Pulmonary artery endothelial cell (primary cell): ENCODE data around the gene B3GALT4. TPM values are rescaled to one million over a fixed set of nuclear protein-coding genes. Genes with fewer than 3 reads are reported as not detected.
"Not testable (repeated sequence)": the region's sequence is repeated elsewhere in the genome, so short reads cannot be mapped to it uniquely, and the experiment has no call there.

Experiments used
- DNase-seq: peaks from one replicate; pipeline ENCODE4 v3.0.0-alpha.2; 2011; ENCODE audit warnings: low read depth, low spot score
- total RNA-seq: library from RNA; depleted of rRNA; stranded (reverse); fragments of >200 nt; gene quantifications from 2 replicates; pipeline ENCODE4 v1.2.3, GENCODE V29; 2014

Gene B3GALT4
- total RNA-seq, 1 donor from 2014 or later, result 2.8 TPM

DNA sequence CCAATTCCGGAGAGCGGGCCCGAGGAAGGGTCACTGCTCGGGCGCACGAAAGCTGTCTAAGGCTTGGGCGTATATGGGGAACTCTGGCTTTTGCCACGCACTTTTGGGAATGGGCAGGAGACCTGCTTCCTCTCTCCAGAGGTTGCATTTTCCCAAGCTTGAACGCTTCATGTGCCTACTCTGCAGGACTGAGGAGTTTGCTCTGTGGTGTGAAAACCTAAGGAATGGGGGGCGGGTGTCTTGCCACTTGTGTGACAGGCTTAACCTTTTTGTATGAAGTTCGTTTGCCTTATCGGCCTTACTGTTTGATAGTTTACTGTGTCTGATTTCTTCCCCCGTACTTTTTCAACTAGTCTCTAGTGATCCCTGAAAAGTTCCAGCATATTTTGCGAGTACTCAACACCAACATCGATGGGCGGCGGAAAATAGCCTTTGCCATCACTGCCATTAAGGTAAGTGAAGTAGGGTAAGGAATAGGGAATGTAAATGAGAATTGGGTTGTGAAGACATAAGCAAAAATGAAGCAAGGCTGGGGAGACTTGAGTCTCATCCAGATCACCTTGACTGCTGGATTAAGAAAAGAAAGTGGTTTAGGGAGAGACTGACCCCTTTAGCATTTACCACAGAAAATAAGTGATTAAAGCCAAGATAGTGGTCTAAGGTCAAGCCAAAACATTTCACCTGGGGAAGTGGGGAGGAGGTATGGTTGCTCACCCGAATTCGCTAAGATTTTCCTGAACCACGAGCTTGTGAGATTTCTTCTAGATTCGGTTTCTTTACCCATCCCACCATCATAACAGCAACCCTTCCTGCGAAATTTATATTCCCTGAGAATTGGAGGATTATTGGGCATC, 4.4 kb upstream of the B3GALT4 start:
- DNase-seq, result no peak

DNA sequence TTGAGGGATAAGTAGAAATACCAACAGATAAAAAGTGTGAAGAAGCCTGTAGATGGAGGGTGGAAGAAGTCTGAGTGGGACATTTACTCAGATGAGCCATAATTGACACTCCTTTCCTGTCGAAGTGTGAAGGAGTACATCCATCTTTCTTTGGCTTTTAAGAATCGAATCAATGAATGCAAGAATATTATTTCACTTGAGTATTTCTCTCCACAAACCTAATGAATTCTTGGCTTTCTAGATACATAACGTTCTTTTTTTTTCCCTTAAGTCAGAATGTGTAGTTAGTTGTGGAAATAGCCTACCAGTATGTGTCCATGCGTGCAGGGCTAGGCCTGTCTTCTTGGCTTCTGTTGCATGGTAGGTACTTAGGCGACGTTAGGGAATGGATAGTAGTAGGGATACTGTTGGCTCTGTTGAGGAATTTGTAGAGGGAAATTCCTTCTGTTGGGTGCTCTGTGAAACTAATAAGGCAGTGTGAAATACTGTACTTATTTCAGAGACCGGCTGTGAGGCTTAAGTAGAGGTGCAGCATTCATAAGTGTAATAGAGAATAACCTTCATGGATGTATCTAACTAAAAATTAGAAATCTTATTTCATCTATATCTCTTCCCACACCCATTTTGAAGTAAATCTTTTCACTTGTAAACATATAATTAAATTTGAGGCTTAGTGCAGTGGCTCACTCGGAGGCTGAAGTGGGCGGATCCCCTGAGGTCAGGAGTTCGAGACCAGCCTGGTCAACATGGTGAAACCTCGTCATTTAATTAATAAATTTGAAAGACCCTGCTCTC, 3.6 kb upstream of the B3GALT4 start:
- no peak for DNase-seq

DNA sequence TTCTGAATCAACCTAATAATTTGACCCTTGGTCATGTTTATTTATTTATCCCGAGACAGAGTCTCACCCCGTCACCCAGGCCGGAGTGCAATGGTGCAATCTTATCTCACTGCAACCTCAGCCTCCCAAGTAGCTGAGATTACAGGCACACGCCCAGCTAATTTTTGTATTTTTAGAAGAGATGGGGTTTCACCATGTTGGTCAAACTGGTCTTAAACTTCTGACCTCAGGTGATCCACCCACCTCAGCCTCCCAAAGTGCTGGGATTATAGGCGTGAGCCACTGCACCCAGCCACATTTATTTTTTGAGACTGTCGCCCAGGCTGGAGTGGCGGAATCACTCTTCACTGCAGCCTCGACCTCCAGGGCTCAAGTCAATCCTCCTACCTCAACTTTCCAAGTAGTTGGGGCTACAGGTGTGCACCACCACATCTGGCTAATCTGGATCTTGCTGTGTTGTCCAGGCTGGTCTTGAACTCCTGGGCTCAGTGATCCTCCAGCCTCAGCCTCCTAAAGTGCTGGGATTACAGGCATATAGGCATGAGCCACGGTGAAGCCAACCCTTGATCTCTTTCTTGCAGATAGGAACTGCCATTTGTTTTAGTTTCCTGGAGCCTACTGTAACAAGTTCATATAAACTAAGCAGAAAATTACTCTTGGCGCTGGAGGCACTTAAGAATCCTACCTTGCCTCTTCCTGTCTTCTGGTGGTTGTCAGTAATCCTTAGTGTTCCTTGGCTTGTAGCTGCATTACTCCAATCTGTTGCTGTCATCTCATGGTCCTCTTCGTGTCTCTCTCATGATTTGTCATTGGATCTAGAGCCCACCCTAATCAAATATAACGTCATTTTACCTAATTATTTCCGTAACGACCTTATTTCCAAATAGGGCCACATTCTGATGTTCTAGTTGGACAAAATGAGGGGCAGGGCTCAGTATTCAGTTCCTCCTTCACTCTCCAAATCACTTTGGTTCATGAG, 2.7 kb upstream of the B3GALT4 start:
- DNase-seq, result no peak

DNA sequence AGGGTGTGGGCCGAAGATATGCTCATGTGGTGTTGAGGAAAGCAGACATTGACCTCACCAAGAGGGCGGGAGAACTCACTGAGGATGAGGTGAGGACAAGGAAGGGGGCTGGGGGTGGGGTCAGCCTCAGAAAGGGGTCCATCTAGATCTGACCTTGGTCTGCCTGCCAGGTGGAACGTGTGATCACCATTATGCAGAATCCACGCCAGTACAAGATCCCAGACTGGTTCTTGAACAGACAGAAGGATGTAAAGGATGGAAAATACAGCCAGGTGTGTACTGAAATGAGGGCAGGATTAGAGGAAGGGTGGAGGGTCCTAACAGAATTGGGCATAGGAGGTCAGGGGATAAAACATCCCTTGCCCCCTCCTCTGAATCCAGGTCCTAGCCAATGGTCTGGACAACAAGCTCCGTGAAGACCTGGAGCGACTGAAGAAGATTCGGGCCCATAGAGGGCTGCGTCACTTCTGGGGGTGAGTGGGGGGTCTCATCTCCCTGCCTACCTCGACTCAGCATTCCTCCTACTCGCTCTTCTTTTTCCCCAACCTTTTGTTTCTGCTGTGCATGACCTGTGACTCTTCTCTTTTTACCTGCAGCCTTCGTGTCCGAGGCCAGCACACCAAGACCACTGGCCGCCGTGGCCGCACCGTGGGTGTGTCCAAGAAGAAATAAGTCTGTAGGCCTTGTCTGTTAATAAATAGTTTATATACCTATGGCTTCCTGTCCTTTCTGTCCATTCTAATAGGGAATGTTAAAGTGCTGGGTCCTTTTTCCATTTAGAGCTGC, 935 bp upstream of the B3GALT4 start:
- DNase-seq, result not testable (repeated sequence)

DNA sequence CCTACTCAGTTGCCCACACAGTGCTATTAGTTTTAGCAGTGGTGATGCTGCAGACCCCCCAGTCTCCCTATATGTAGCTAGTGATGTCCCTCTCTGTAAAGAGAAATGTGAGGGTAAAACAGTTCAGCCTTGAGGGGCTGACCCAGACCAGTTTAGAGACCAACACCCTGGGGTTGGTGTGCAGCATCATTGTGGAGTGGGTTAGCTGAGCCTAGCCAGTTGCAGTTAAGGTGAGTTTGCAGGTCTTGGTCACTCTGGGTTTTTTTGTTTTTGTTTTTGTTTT, 401 bp upstream of the B3GALT4 start:
- DNase-seq, result no peak

DNA sequence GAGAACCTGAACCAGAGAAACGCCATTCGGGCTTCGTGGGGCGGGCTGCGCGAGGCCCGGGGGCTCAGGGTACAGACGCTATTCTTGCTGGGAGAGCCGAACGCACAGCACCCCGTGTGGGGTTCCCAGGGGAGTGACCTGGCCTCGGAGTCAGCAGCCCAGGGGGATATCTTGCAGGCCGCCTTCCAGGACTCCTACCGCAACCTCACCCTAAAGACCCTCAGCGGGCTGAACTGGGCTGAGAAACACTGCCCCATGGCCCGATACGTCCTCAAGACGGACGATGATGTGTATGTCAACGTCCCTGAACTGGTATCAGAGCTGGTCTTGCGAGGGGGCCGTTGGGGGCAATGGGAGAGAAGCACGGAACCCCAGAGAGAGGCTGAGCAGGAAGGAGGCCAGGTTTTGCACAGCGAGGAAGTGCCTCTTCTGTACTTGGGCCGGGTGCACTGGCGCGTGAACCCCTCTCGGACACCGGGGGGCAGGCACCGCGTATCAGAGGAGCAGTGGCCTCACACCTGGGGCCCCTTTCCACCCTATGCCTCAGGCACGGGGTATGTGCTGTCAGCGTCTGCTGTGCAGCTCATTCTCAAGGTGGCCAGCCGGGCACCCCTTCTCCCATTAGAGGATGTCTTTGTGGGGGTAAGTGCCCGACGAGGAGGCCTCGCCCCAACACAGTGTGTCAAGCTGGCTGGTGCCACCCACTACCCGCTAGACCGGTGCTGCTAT, 904 bp downstream of the B3GALT4 start:
- no peak for DNase-seq

DNA sequence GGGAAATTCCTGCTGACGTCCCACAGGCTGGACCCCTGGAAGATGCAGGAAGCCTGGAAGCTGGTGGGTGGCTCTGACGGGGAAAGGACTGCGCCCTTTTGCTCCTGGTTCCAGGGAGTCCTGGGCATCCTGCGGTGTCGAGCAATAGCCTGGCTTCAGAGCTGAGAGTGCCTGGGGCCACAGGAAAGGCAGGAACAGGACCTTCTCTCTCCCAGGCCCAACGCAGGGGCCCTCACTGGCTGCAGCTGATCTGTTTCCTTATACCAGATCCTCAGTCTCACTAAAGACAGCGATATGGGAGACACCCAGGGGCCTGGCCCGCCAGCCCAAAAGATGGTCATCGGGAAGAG, 1.4 kb downstream of the B3GALT4 start:
- DNase-seq, result no peak

DNA sequence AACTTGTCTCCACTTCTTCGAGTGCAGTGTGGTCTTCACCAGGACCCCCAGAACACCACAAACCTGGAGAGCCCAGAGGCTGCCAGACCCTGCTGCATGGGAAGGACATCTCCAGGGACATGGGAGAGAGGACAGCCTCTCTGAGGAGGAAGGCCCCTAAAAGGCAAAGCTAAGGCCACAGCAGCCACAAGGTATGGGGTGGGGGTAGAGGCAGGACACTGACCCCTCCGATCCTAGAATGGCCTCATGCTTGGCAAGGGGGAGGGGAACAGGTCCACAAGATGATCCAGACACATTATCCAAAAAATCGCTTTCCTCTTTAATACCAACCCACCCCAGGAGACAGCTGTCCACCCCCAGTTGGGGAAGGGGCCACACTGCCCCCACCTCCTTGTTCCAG, 1.9 kb downstream of the B3GALT4 start:
- no peak for DNase-seq

DNA sequence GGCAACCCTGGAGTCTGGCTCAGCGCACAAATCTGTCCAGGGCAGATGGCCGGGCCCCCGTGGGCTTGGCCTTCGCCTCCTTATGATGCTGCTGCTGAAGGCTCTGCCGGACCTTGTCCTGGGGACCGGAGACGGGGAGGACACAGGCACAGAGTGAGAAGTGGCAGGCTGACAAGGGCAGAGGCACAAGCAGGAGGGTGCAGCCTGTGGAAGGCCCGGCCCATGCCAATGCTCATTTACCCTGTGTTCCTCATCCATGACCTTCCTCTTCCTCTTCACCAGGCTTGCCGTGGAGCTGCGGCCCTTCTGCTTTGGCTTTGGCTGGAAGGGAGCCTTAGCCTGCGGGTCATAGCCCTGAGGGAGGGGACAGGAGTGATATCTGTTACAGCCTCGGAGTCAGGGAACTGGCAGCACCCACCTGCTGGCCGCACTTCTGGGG, 2.4 kb downstream of the B3GALT4 start:
- DNase-seq, result no peak

DNA sequence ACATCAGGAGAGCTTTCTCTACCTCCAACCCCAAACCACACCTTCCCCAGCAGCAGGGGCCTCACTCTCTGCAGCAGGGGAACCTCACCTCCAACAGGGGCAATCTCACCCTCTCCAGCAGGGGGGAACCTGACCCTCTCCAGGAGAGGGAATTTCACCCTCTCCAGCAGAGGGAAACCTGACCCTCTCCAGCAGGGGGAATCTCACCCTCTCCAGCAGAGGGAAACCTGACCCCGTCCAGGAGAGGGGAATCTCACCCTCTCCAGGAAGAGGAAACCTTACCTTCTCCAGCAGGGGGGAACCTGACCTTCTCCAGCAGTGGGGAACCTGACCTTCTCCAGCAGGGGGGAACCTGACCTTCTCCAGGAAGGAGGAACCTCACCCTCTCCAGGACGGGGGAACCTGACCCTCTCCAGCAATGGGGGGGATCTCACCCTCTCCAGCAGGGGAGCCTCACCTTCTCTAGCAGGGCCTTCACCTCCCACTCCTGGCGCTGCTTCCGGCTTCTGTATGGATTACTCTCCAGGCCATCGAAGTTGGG, 3.1 kb downstream of the B3GALT4 start:
- no peak for DNase-seq

DNA sequence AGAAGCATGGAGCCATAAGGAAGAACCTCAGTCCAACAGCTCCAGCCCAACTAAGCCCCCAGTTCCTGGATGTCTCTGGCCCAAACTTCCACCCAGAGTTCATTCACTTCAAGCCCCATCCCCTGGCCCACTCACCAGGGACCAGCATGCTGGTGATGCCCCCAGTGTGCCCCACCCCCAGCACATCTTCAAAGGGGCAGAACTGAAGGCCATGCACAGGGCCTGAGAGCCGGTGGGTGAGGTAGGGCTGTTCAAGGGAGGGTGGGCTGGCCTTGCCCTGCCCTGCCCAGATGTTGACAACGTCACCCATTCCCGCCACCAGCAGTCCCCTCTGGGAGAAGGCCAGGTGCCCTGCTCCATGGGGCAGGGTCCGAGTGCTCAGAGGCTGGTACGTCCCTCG, 3.6 kb downstream of the B3GALT4 start:
- no peak for DNase-seq

DNA sequence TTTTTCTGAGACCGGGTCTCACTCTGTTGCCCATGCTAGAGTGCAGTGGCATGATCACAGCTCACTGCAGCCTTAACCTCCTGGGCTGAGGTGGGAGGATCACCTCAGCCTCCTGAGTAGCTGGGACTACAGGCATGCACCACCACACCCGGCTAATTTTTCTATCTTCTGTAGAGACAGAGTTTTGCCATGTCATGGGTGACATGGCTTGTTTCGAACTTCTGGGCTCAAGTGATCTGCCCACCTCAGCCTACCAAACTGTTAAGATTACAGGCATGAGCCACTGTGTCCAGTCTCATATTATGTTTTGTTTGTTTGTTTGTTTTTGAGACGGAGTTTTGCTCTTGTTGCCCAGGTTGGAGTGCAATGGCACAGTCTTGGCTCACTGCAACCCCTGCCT, 8.3 kb downstream of the B3GALT4 start:
- DNase-seq, result not testable (repeated sequence)

DNA sequence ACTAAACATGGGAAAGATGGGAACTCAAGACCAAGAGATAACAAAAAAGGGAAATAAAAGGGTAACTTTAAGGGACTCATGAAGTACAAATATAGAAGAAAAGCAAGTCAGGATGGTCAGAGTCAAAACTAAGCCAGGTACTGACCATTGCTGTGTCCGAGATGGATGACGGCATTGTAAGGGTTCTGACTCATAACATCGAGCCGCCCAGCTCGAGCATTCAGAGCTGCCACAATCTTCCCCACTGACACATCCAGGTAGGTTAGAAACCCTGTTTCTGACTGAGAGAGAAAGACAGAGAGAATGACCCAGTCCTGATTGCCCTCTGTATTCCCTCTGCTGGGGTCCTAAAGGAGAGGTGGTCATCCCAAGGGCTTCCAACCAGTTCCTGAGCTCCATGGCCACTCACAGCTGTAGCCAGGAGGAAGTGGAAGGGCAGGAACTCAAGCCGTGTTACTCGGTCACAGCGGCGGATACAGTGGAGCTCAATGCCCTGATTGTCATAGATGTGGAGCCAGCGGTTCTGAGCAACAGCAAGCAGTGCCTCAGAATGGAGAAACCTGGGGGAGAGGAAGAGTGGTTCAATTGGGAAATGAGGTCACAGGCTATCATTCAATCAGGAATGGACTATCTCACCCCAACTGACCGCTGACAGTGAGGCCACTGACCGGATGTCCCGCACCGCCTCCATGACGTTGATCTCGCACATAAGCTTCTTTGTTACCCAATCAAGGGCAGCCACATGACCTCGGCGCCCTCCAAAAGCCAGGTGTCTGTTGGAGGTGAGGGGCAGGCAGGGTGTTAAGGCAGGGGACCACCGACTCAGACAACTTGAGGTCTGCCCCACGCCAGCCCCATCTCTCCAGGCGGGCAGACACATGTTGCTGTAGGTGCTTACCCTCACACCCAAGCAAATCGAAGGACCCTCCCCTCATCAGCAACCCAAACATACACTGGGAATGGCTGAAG, 10.3 kb downstream of the B3GALT4 start:
- DNase-seq, result no peak

DNA sequence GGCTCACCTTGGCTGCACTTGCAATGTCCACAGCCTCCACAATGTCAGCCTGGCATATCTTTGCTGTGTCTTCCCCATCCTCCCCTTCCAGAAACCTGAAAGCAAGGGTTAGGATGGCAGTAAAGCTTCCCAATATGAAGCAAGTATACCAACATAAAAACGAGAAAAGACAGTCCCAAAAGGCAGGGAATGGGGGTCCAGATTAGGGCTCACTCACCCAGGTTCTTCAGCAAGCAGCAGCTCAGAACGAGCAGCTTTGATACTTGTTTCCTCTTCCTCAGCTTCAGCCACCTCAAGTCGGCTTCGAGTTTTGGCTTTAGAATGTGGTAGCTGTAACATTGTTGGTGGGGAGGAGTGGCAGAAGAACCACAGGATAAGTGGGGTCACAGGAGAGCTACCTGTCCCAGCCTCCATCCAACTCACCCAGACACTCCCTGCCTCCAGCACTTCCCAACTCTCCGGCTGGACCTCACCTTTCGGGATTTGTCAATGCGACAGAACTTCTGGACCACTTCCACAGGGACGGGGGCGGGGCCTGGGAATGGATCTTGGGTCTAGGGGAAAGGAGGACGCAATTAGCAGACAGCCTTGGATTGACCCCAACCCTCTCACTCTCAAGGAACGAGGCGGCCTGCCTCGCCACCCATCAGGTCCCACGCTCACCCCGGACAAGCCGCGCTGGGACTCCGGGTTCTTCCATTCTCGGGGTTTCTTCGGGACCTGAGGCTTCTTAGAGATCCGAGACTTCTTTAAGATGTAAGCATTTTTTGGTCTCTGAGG, 11.4 kb downstream of the B3GALT4 start:
- no peak for DNase-seq

DNA sequence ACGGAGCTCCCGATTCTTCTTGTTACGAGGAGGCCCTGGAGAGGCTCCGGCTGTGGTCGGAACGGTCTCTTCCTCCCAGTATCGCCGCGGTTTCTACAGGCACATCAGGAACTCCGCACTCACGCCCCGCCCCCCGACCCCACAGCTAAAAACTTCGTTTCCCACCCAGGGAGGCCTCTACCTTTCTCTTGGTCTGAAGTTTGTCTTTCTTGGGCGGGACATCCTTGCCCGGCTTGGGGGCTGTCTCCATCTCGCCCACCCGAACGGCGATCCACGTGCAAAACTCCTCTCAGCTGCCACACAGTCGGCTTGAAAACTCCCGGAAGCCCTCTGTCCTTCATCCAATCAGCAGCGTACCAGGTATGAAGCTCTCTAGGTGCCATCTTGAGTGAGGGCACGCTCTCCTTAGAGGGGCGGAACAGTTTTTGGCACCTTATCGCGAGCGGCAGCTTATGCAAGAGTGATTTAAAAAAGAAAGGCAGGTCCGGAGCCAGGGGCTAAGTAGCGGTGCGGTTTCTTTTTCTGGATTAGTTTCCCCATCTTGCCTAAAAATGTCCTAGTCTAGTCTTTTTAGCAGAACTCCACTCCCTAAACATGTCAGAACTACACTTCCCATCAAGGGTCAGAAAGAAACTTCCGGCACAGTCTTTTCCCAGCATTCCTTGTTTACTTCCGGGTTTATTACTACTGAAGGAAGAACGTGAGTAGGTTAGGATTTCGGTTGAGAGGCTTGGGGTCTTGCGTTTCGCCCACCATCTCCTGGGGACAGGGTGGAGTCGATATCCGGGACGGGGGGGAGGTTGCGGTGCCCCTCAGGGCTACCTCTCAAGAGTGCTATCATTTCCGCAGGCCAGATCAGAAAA, 12.2 kb downstream of the B3GALT4 start, which contains the start of the genes PFDN6 and WDR46:
Gene PFDN6 (plus strand): TSS at position 681 of the 863 bp plus-strand sequence. CDS start 256 bp downstream, outside the sequence.
Gene WDR46 (minus strand): TSS at position 319 of the 863 bp plus-strand sequence. CDS start 69 bp downstream, at position 250.
- peak; percentile 72 for DNase-seq

DNA sequence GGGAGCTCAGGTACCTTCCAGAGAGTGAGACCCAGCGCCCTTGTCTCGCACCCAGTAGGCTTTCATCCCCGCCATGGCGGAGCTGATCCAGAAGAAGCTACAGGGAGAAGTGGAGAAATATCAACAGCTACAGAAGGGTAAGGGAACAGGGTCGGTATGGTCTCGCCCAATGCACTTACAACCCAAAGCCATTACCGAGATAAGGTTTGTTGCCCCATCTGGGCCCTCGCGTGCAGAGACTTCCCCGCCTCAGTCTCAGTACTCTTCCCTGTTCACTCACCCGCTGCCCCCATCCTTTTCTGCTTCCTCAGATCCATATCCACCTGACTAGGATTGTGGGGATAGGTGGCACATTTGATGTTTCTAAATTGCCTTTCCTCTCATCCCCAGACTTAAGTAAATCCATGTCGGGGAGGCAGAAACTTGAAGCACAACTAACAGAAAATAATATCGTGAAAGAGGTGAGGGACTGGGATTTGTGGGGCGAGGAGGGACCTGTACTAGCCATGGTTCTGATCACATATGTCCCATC, 12.9 kb downstream of the B3GALT4 start:
- DNase-seq, result no peak
